GM23338 (cell line): ENCODE data around the gene QSOX1. TPM values are rescaled to one million over a fixed set of nuclear protein-coding genes. Genes with fewer than 3 reads are reported as not detected.

Source experiments
- ATAC-seq: fragments of 200-7000 bp; cut with Tn5 transposase; 3 replicates; pipeline ENCODE4 v1.9.1; 2020
- DNase-seq: peaks from one replicate; pipeline ENCODE4 v3.0.0-alpha.2; 2015; ENCODE audit warnings: low spot score
- H2AFZ ChIP-seq: fragments of 200-600 bp; sonication (generic); 2 replicates; pipeline ENCODE4 v1.8.0; 2016; ENCODE audit warnings: antibody characterized with exemption, mild to moderate bottlenecking, moderate library complexity
- H3F3A ChIP-seq: fragments of 200-600 bp; sonication (generic); replicated peaks from 2 replicates; pipeline ENCODE4 v1.8.0; 2017; ENCODE audit warnings: antibody characterized with exemption, mixed run types, low read depth
- H3K27ac ChIP-seq: fragments of 200-600 bp; sonication (generic); 2 replicates; pipeline ENCODE4 v1.6.1; 2016; ENCODE audit warnings: low read depth
- H3K27me3 ChIP-seq: fragments of 200-600 bp; sonication (generic); 2 replicates; pipeline ENCODE4 v1.8.0; 2016; ENCODE audit warnings: mild to moderate bottlenecking, mixed run types, moderate library complexity; ENCODE audit not compliant: insufficient read depth
- H3K36me3 ChIP-seq: fragments of 200-600 bp; sonication (generic); 2 replicates; pipeline ENCODE4 v1.8.0; 2016; ENCODE audit warnings: mild to moderate bottlenecking; ENCODE audit not compliant: insufficient read depth
- H3K4me1 ChIP-seq: fragments of 200-600 bp; sonication (generic); 2 replicates; pipeline ENCODE4 v1.8.0; 2016; ENCODE audit warnings: mild to moderate bottlenecking, moderate library complexity; ENCODE audit not compliant: insufficient read depth
- H3K4me2 ChIP-seq: fragments of 200-600 bp; sonication (generic); 2 replicates; pipeline ENCODE4 v1.7.1; 2017; ENCODE audit warnings: mixed run types
- H3K4me3 ChIP-seq: fragments of 200-600 bp; sonication (generic); 2 replicates; pipeline ENCODE4 v1.6.1; 2016; ENCODE audit warnings: mixed run types
- H3K79me2 ChIP-seq: fragments of 200-600 bp; sonication (generic); replicated peaks from 2 replicates; pipeline ENCODE4 v1.8.0; 2017; ENCODE audit warnings: mild to moderate bottlenecking; ENCODE audit not compliant: insufficient read depth
- H3K9me2 ChIP-seq: fragments of 200-600 bp; sonication (generic); 2 replicates; pipeline ENCODE4 v1.8.0; 2017; ENCODE audit not compliant: insufficient read depth
- H4K20me1 ChIP-seq: fragments of 200-600 bp; sonication (generic); replicated peaks from 2 replicates; pipeline ENCODE4 v1.8.0; 2017; ENCODE audit warnings: mild to moderate bottlenecking; ENCODE audit not compliant: insufficient read depth
- H3K27ac Mint-ChIP-seq: 2 replicates; pipeline ENCODE4 v1.8.0; 2020; ENCODE audit warnings: inconsistent platforms, mild to moderate bottlenecking, moderate library complexity, mixed read lengths
- H3K27me3 Mint-ChIP-seq: 3 replicates; pipeline ENCODE4 v1.8.0; 2022; ENCODE audit warnings: low read depth, mild to moderate bottlenecking, moderate library complexity, mixed read lengths, inconsistent platforms; ENCODE audit not compliant: insufficient read depth, poor library complexity
- H3K36me3 Mint-ChIP-seq: 3 replicates; pipeline ENCODE4 v1.8.0; 2021; ENCODE audit warnings: low read depth, mild to moderate bottlenecking, inconsistent platforms, moderate library complexity, mixed read lengths
- H3K4me1 Mint-ChIP-seq: 3 replicates; pipeline ENCODE4 v1.8.0; 2020; ENCODE audit warnings: mild to moderate bottlenecking, inconsistent platforms, mixed read lengths
- H3K4me3 Mint-ChIP-seq: 3 replicates; pipeline ENCODE4 v1.8.0; 2021; ENCODE audit warnings: moderate library complexity, mild to moderate bottlenecking, inconsistent platforms, mixed read lengths
- H3K9me3 Mint-ChIP-seq: 3 replicates; pipeline ENCODE4 v1.8.0; 2020; ENCODE audit warnings: moderate library complexity, mild to moderate bottlenecking, inconsistent platforms, mixed read lengths
- CREB1 ChIP-seq: fragments of 250-450 bp; sonication (Bioruptor Pico); IDR thresholded peaks from 2 replicates; pipeline ENCODE4 v1.5.0; 2020; ENCODE audit warnings: low read depth, mild to moderate bottlenecking, moderate library complexity
- CTCF ChIP-seq, 2 experiments: fragments of 200-600 bp in 1 of 2; sonication (generic) in 1 of 2; conservative IDR thresholded peaks; 2 replicates each; pipeline versions ENCODE4 v1.5.1 to v1.6.1; 2016 to 2017; ENCODE audit warnings: antibody characterized with exemption in 2 of 2, low read depth in 2 of 2, mild to moderate bottlenecking in 2 of 2, moderate library complexity in 1 of 2
- ETS1 ChIP-seq: IDR thresholded peaks from 2 replicates; pipeline ENCODE4 v1.6.1; 2016; ENCODE audit warnings: antibody characterized with exemption
- EZH2 ChIP-seq: fragments of 200-600 bp; sonication (generic); IDR thresholded peaks from one replicate; pipeline ENCODE4 v1.8.0; 2017; ENCODE audit warnings: antibody characterized with exemption, mild to moderate bottlenecking, low read depth; ENCODE audit not compliant: unreplicated experiment
- EZH2phosphoT487 ChIP-seq: fragments of 200-600 bp; sonication (generic); IDR thresholded peaks from one replicate; pipeline ENCODE4 v1.8.1; 2018; ENCODE audit warnings: antibody characterized with exemption; ENCODE audit not compliant: unreplicated experiment
- JUNB ChIP-seq: IDR thresholded peaks from one replicate; pipeline ENCODE4 v1.6.1; 2016; ENCODE audit warnings: antibody characterized with exemption; ENCODE audit not compliant: unreplicated experiment
- NANOG ChIP-seq: IDR thresholded peaks from 2 replicates; pipeline ENCODE4 v1.6.1; 2016; ENCODE audit warnings: antibody characterized with exemption, borderline replicate concordance
- POLR2AphosphoS5 ChIP-seq: IDR thresholded peaks from 2 replicates; pipeline ENCODE4 v1.6.1; 2016; ENCODE audit warnings: antibody characterized with exemption, low read depth
- REST ChIP-seq: IDR thresholded peaks from one replicate; pipeline ENCODE4 v1.6.1; 2018; ENCODE audit warnings: antibody characterized with exemption; ENCODE audit not compliant: unreplicated experiment
- STAT1 ChIP-seq: IDR thresholded peaks from one replicate; pipeline ENCODE4 v1.6.1; 2016; ENCODE audit warnings: antibody characterized with exemption; ENCODE audit not compliant: unreplicated experiment
- ZNF114 ChIP-seq: fragments of 250-450 bp; sonication (Bioruptor Pico); IDR thresholded peaks from 2 replicates; pipeline ENCODE4 v1.5.0; 2020; ENCODE audit warnings: mild to moderate bottlenecking, moderate library complexity
- ZNF331 ChIP-seq: fragments of 250-450 bp; sonication (Bioruptor Pico); IDR thresholded peaks from 2 replicates; pipeline ENCODE4 v1.5.0; 2020; ENCODE audit warnings: low read depth, mild to moderate bottlenecking, moderate library complexity
- ZNF462 ChIP-seq: fragments of 250-450 bp; sonication (Bioruptor Pico); IDR thresholded peaks from 2 replicates; pipeline ENCODE4 v1.5.0; 2020; ENCODE audit warnings: mild to moderate bottlenecking, moderate library complexity
- polyA plus RNA-seq: library from polyadenylated mRNA; unstranded; fragments of >200 nt; fragmentation: Nextera tagmentation; extraction: Ambion mirVana; gene quantifications from 2 replicates; pipeline ENCODE4 v1.2.1, GENCODE V29; 2016
- total RNA-seq: library from RNA; depleted of rRNA; stranded (reverse); fragments of >200 nt; shearing (Covaris generic); gene quantifications from 2 replicates; pipeline ENCODE4 v1.2.3, GENCODE V29; 2014

QSOX1 gene
- total and polyA plus RNA-seq, 2 experiments from 2014 or later = 47.8 to 119 TPM

- no peak for DNase-seq
- Mint-ChIP-seq H3K9me3 (no peaks in the 10 kb centered on the region), H3K27ac (no peak overlapping the region), H3K36me3 (no peaks in the 10 kb centered on the region), H3K4me1 (peaks cover 7% of the 10 kb centered on the region), H3K27me3 (peaks cover 3% of the 10 kb centered on the region), H3K4me3 (no peak overlapping the region)
- peaks cover 7% of the 10 kb centered on the region; the same call in 1 of the 2 replicates for H3K27me3 ChIP-seq
- H3K4me3 ChIP-seq = no peak overlapping the region
- ATAC-seq = no peak
- H3F3A ChIP-seq = no peaks in the 10 kb centered on the region
- H3K79me2 ChIP-seq = no peaks in the 10 kb centered on the region
- no peaks in the 10 kb centered on the region for H4K20me1 ChIP-seq
- H3K4me1 ChIP-seq = peaks cover 6% of the 10 kb centered on the region; the same call in 1 of the 2 replicates
- no peak overlapping the region for H3K4me2 ChIP-seq
- TF ChIP-seq ETS1 = no peak
- no peak for TF ChIP-seq POLR2AphosphoS5
- TF ChIP-seq ZNF114 (CRISPR knock-in tag) = no peak
- no peak for TF ChIP-seq ZNF462 (CRISPR knock-in tag)
- TF ChIP-seq EZH2 = no peak
- no peak for TF ChIP-seq JUNB
- no peak for TF ChIP-seq EZH2phosphoT487
- TF ChIP-seq NANOG = no peak
- no peak for TF ChIP-seq ZNF331 (CRISPR knock-in tag)
- TF ChIP-seq STAT1 = no peak
- TF ChIP-seq REST = no peak
- TF ChIP-seq CREB1 = no peak
- TF ChIP-seq CTCF (conservative IDR thresholded peaks at IDR 0.05; ENCODE audit: low read depth in 2 of 2) = no peak
- no peak overlapping the region for H3K27ac ChIP-seq
- no peaks in the 10 kb centered on the region for H3K36me3 ChIP-seq
- H3K9me2 ChIP-seq = no peaks in the 10 kb centered on the region
- peak overlapping the region; percentile 74 for H2AFZ ChIP-seq
Observed at GRCh38 chr1:180219776-180220175, 65.1 kb downstream of the QSOX1 start.
